Activated T-helper 9 cell treated with anti-CD3 and anti-CD28 coated beads, Interleukin-2, amount 50 U/mL, for 16 hours (primary cell): ENCODE data around the gene RAPSN.

Source experiments
- DNase-seq: peaks from one replicate; pipeline ENCODE4 v3.0.0-alpha.2; 2020; ENCODE audit warnings: low read depth

RAPSN gene

DNA sequence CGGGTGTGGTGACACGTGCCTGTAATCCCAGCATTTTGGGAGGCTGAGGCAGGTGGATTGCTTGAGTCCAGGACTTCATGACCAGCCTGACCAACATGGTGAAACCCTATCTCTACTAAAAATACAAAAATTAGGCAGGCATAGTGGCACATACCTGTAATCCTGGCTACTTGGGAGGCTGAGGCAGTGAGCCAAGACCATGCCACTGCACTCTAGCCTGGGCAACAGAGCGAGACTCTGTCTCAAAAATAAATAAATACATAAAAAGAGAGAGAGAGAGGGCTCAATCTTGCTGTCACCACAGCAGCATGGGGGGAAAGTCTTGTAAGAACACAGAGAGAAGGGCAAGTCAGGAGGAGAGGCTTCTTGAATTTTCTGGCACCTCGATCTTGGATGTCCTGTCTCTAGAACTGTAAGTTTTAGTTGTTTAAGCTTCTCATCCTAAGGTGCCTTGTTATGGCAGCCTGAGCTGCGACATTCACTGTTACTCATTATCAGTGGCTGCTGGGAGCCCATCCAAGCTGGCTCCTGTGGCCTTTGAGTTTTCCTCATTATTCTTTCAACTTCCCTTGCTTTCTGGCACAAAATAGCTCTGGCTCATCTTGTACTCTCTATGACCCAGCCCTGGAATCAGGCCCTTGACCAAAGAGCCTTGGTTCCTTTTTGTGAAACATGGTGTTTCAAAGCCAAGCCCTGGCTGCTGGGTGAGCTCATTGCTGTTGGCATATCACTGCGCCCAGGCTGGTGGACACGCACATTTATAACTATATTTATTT is 14.7 kb downstream of the RAPSN start:
- DNase-seq: no peak

DNA sequence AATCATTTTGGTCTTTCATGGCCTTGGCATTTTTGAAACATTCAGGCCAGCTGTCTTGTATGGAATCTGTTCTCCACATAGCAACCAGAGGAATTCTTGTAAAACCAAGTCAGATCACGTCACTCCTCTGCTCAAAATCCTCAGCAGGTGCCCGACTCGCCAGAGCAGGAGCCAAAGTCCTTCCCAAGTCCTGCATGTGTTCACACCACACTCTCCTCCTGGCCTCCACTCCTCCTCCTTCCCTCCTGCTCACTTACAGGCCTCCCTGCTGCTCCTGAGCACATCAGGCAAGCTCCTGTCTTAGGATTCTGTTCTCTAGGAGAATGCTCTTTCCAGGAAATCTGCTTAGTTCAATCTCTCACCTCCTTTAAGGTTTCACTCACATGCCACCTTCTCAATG is 15.8 kb downstream of the RAPSN start:
- DNase-seq: no peak

DNA sequence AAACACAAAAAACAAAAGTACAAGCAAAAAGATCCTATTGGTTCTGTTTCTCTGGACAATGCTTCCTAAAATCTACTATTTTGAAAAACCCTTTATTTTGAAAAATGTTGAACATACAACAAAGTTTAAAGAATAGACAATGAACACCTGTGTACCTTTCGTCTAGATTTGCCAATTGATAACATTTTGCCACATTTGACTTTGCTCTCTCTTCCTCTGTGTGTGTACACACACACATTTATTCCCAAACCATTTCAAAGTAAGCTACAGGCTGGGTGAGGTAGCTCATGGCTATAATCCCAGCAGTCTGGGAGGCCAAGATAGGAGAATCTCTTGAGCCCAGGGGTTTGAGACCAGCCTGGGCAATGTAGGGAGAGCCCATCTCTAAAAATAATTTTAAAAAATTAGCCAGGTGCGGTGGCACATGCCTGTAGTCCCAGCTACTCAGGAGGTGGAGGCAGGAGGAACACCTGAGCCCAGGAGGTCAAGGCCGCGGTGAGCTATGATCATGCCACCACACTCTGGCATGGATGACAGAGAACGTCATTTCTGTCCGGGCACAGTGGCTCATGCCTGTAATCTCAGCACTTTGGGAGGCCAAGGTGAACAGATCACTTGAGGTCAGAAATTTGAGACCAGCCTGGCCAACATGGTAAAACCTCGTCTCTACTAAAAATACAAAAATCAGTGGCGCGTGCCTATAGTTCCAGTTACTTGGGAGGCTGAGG is 17.4 kb downstream of the RAPSN start:
- DNase-seq: no peak

DNA sequence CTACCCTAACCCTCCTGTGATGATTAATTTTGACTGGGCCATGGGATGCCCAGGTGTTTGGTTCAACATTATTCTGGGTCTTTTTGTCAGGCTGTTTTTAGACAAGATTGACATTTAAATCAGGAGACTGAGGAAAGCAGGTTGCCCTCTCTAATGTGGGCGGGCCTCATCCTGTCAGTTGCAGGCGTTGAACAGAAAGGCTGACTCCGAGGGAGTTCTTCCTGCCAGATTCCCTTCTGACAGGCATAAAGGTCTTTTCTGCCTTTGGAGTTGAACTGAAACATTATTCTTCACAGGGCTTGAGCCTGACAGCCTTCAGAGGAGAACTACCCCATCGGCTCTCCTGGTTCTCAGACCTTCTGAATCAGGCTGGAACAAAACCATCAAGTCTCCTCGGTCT is 18.4 kb downstream of the RAPSN start:
- DNase-seq: no peak

DNA sequence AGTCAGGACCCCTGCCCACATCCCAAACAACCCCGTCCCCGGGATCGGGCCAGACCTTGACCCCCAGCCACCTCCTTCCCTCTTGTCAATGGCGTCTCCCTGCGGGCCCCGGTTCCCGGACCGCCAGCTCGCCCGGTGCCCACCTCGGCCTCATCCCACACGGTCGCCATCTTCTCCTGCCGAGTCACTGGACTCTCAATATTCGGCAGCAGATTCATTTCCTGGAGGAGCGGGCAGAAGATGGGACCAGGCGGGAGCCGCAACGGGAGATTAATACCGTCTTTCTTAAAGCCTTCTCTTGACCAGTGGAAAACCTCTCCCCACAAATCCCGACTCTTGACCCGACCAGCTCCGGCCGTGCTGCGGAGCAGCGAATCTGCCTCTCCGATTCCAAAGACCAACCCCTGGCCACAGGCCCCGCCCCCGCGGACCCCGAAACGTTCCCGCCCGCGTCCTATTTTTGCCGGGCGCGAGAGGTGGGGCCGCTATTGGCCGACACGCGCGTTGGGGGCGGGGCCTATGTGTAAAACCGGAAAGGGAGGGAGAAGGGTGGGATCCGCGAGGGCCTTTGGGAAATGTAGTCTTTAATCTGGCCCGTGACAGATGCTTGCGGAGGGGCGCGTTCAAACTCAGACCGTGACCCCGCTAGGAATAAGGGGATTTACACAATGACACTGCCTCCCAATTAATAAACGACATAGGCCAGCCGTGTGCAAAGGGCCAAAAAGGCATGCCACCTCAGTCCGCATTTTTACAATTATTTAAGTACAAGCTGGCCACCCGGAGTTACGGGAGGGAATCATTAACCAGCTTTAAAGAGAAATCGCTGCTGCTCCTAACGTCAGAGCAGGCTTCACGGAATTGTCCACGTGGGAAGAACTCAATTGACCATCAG is 22.6 kb downstream of the RAPSN start, which contains the start of gene PSMC3:
Gene PSMC3, minus strand, starts transcription at position 378 of the 895 bp plus-strand sequence. Its CDS starts 160 bp downstream, at position 218.
- peak; percentile 98 for DNase-seq

DNA sequence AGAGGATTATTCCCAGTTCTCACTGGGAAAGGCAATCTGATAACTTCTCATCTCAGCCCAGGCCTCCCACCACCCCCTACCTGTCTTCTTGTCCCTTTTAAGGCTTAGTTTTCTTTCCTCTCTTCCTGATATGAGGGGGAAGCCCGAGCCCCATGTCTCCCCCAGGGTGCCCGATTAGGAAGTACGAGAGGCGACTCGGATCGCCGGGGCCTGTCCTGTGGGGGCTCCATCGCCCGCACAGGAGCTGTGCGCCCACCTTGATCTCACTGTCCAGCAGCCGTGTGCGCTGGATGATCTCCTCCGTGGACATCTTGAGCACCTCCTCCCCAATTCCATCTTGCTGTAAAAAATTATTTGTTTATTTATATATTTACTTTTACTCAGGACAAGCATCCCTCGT is 23.3 kb downstream of the RAPSN start:
- DNase-seq: no peak

DNA sequence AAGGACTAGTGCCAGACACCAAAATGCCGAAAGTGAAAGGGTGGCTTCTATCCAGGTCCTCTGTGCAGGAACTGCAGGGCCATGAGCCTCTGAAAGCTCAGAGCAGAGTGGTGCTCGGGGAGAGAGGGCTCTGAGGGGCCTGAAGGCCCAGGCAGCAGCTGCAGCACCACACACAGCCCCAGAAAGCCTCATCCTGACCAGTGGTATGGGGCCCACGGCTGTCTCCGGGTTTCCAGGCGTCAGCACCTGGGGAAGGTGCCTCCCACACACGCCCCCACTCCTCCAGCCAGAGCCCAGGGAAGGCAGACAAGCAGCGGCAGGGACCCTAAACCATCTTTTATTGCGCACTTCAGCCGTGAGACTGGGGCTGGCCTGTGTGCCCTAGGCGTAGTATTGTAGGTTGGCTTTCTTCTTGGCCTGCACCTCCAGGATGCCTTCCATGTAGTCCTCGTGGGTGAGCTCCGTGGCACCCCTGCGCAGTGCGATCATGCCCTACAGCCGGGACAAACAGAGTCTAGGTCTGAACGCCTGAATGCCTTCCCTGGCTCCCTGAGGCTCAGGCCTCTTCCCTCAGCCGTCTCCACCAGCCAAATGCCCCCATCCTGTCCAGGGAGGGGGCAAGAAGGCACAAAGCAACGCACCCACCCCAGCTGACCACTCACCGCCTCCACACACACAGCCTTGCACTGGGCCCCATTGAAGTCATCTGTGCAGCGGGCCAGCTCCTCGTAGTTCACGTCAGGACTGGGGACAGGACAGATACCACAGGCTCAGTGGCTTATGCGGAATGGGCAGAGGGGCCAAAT is 30.3 kb downstream of the RAPSN start:
- DNase-seq: no peak

DNA sequence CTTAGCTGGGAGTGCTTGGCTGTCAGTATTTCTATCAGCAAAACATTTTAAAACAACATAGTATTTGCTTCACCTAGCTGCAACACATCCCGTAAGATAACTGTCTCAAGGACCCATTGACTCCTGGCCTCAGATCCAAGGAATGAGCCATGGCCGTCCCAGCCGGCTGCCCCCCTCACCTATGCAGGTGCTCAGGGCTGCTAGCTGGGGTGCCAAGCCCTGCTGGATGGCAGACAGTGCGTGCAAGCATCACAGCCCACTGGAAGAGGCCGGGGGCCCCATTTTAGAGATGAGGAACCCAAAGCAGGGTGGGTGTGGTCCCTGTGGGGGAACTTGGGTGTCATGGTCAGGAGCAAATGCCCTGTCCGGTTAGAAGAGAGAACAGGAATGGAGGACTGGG is 31.2 kb downstream of the RAPSN start:
- DNase-seq: no peak

DNA sequence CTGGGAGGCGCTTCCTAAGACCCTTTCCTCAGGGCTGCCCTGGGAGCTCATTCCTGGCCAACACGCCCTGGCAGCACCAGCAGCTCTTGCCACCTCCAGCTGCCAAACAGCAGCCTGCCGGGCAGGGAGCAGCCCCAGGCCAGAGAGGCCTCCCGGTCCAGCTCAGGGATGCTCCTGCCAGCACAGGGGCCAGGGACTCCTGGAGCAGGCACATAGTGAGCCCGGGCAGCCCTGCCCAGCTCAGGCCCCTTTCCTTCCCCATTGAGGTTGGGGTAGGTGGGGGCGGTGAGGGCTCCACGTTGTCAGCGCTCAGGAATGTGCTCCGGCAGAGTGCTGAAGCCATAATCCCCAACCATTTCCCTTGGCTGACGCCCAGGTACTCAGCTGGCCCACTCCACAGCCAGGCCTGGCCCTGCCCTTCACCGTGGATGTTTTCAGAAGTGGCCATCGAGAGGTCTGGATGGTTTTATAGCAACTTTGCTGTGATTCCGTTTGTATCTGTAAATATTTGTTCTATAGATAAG is 32.9 kb downstream of the RAPSN start:
- DNase-seq: no peak

DNA sequence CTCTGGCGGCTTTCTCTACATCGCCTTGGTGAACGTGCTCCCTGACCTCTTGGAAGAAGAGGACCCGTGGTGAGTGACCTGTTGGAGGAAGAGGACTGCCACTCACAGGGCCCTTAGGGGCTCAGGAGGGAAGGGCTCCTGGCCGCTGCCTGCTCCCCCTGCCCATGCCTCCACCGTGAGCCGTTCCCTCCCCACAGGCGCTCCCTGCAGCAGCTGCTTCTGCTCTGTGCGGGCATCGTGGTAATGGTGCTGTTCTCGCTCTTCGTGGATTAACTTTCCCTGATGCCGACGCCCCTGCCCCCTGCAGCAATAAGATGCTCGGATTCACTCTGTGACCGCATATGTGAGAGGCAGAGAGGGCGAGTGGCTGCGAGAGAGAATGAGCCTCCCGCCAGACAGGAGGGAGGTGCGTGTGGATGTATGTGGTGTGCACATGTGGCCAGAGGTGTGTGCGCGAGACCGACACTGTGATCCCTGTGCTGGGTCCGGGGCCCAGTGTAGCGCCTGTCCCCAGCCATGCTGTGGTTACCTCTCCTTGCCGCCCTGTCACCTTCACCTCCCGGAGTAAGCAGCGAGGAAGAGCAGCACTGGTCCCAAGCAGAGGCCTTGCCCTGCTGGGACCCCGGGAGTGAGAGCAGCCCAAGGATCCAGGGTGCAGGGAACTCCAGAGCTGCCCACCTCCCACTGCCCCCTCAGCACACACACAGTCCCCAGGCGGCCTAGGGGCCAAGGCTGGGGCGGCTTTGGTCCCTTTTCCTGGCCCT is 33.7 kb downstream of the RAPSN start:
- no peak for DNase-seq

DNA sequence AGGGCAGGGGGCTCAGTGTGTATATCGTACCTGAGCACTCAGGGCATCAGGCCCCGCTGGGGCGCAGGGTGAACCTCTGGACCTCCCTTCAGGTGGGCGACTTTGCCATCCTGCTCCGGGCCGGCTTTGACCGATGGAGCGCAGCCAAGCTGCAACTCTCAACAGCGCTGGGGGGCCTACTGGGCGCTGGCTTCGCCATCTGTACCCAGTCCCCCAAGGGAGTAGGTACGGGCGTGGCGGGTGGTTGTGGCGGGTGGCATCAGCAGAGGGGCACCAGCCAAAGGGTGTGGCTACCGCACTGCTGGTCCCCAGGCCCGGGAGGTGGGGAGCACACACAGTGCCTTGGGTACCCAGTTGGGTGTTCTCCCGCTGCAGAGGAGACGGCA is 34.3 kb downstream of the RAPSN start:
- no peak for DNase-seq

DNA sequence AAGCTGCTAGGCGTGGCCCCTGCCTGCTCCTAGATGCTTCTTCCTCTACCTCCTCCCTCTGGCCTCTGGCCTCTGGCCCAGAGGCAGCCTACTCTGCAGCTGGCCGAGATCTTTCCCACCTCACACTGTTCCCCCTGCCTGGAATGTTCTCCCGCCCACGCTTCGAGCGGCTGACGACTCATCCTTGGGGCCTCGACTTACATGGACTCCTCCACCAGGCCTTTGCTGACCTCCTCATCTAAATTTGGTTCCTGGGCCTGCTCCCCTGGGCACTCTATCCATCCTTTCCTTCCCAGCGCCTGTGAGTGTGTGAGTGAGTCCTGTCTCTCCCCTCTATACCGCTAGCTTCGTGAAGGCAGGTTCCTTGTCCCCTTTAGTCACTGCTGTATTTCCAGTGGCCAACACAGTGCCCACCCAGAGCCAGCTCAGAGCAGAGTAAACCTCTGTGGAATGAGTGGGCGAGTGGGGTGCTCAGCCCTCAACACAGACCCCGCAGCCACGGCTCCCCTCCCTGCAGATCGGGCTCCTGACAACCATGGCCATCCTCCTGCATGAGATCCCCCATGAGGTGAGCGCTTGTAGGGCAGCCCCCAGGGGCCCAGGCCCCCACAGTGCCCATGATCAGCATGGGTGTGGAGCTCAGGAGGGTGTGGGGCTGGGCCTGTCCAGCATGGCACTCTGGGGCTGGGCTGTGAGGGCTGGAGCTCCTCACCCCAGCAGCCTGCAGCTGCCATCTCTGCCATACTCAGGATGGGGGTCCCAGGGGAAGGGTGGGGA is 34.8 kb downstream of the RAPSN start:
- DNase-seq: no peak

DNA sequence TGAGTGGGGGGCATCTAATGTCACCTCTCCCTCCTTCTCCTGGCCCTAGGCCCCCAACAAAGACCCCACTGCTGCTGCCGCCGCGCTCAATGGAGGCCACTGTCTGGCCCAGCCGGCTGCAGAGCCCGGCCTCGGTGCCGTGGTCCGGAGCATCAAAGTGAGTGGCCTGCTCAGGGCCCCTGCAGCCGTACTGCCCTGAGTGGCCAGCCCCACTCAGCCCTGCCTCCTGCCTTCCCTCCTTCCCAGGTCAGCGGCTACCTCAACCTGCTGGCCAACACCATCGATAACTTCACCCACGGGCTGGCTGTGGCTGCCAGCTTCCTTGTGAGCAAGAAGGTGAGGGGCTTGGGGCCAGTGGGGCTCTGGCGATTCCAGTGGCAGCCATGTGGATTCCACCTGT is 35.6 kb downstream of the RAPSN start:
- DNase-seq: no peak

DNA sequence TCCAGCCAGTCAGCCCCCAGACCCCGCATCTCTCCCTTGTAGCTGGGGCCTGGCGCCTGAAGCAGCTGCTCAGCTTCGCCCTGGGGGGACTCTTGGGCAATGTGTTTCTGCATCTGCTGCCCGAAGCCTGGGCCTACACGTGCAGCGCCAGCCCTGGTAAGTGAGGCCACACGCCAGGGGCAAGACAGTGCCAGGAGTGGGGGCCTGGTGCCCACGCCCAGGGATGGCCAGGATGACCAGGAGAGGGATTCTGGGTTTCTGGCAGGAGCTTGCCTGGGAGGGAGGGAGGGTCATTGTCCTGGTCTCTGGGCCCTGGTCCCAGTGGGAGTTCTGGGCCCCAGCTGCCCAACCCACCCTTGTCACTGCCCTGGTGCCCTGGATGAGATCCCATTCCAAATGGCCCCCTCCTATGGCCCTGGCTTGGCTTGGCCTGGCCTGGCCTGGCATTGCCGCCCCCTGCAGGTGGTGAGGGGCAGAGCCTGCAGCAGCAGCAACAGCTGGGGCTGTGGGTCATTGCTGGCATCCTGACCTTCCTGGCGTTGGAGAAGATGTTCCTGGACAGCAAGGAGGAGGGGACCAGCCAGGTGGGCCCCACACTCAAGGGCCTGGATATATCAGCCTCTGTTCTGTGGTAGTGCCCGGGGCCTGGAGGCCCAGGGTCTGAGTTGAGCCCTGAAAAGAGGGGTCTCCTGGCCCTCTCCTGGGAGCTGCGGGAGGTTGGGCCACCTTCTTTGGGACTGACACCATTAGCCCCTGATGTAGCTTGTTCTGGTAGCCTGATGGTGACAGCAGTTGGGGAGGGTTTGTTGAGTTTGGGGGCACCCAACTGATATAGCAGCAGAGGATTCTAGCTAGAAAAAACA is 36.8 kb downstream of the RAPSN start:
- DNase-seq: peak; percentile 46

DNA sequence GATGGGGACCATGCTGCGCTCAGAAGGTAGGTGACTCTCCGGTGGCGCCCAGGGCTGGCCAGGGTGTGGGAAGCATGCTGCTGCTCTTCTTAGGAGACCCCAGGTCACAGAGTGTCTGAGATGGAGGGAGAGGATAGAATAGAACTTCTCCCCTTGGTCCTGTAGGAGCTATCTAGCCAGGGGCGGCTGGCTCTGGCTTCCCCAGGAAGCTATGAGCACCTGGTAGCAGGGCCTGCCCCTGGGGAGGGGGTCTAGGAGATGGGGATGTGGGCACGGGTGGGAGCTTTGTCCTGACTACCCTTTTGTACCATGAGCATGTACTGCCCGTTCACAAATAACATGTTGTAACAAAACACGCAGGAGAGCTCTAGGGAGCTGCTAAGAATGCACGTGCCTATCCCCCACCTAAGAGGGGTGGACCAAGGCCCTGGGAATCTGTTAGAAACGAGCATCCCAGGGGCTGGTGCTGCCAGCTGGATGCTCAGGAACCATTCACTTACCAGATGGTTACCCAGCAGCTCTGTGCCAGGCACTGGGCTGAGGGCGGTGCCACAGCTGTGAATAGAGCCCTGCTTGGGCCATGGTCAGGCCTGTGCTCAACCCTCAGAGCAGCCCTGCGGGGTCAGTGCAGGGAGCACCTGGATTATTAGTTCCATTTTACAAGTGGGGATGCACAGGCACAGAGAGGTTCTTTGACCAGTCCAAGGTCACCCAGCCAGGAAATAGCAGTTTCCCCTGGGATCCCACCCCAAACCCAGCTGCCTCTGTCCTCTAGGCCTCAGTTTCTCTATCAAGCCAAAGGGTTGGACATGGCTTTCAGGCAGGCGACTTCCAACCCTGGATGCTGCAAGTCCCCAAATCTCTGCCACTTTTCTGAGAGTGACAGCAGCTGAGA is 38.3 kb downstream of the RAPSN start:
- DNase-seq: no peak

DNA sequence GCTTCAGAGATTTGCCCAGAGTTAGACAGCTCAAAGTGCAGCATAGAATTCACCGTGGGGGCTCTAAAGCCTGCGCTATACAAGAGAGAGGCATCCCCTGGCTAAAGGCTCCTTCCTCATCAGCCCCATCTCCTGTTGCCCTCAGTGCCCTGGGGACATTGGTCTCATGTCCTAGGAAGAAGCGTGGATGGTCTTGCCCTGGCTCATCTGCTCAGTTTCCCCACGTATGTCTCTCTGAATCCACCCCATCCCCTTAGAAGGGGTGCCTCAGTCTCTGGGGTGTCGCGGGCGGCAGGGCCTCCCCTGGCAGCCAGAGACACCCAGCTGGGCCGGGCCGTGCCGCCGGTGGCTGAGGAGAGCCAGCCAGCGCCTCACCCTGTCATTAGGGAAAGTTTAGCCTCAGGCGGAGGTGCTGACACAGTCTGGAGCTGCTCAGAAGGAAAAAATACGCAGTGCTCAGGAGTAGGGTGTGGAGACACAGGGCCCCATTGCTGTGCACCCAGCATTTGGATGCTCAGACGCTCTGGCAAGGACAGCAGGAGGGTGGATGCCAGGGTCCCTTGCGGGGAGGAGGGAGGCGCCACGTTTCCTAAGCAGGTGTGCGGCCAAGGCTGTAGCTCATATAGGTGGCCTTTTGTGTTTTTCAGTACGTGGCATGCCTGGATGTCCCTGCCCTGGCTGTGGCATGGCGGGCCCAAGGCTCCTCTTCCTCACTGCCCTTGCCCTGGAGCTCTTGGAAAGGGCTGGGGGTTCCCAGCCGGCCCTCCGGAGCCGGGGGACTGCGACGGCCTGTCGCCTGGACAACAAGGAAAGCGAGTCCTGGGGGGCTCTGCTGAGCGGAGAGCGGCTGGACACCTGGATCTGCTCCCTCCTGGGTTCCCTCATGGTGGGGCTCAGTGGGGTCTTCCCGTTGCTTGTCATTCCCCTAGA is 39.2 kb downstream of the RAPSN start:
- DNase-seq: no peak
